BJ (cell line): ENCODE data around the gene MYLK. TPM values are rescaled to one million over a fixed set of nuclear protein-coding genes. Genes with fewer than 3 reads are reported as not detected.
A peak's percentile ranks its signal among the peaks of the same experiment; 100 is the strongest.

Experiments
- CTCF ChIA-PET: fragments of 350-600 bp; formaldehyde crosslinking; extraction: SDS; loops from one replicate; lab custom pipeline; 2021; ENCODE audit warnings: antibody characterized with exemption, inconsistent platforms; lab: Yijun Ruan, JAX
- POLR2A ChIA-PET: fragments of 300-600 bp; sonication (Branson Sonifier 250); formaldehyde crosslinking; extraction: SDS; loops from one replicate; lab custom pipeline; 2021; ENCODE audit warnings: antibody characterized with exemption; lab: Charles Lee
- DNase-seq: peaks from one replicate; pipeline ENCODE4 v3.0.0-alpha.2; 2011; ENCODE audit warnings: low read depth
- H3K27me3 ChIP-seq: 2 replicates; pipeline ENCODE4 v1.6.0; 2011; ENCODE audit warnings: low read length; ENCODE audit not compliant: control insufficient read depth, insufficient read depth
- H3K36me3 ChIP-seq: 2 replicates; pipeline ENCODE4 v1.5.1; 2011; ENCODE audit warnings: low read length; ENCODE audit not compliant: control insufficient read depth, insufficient read depth
- H3K4me3 ChIP-seq: 2 replicates; pipeline ENCODE4 v1.5.1; 2011; ENCODE audit warnings: low read depth, mild to moderate bottlenecking, control low read depth, low read length
- polyA plus RNA-seq: library from polyadenylated mRNA; depleted of rRNA; stranded (reverse); fragments of >200 nt; gene quantifications from 2 replicates; pipeline ENCODE4 v1.2.3, GENCODE V29; 2011
- TF ChIP-seq, protein P1 (sequence below): IDR thresholded peaks from 2 replicates; pipeline ENCODE4 v1.5.1; 2011; ENCODE audit warnings: low read depth, mild to moderate bottlenecking, control low read depth, inconsistent platforms, low read length, moderate library complexity; ENCODE audit not compliant: insufficient read depth

MYLK gene
- polyA plus RNA-seq, 1 experiment = 734 TPM

DNA sequence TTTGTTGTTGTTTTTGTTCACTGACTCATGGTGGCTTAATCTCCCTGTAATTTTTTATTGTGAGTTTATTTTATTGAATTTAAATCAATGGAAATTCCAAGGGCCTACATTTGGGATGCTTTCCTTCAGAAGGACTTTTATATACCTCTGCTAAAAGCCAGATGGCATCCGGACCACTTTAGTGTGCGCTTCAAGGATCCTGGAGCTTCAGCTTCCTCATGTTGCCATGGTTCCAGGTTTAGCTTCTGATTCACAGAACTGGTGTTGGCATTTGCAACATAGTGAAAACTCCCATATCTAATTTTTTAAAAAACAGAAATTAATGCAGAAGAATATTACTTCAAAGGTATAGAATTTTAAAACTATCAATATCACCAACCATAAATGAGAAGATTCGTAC lies 290.8 kb downstream of the MYLK start:
- POLR2A ChIA-PET = no interaction called here
- TF ChIP-seq, protein P1, sequence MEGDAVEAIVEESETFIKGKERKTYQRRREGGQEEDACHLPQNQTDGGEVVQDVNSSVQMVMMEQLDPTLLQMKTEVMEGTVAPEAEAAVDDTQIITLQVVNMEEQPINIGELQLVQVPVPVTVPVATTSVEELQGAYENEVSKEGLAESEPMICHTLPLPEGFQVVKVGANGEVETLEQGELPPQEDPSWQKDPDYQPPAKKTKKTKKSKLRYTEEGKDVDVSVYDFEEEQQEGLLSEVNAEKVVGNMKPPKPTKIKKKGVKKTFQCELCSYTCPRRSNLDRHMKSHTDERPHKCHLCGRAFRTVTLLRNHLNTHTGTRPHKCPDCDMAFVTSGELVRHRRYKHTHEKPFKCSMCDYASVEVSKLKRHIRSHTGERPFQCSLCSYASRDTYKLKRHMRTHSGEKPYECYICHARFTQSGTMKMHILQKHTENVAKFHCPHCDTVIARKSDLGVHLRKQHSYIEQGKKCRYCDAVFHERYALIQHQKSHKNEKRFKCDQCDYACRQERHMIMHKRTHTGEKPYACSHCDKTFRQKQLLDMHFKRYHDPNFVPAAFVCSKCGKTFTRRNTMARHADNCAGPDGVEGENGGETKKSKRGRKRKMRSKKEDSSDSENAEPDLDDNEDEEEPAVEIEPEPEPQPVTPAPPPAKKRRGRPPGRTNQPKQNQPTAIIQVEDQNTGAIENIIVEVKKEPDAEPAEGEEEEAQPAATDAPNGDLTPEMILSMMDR = no peak
- no peak for DNase-seq
- Histone ChIP-seq H3K36me3 (no peaks in the 10 kb centered on the region; the same call in 1 of the 2 replicates), H3K27me3 (no peaks in the 10 kb centered on the region), H3K4me3 (no peak overlapping the region)
- CTCF ChIA-PET = no interaction called here

DNA sequence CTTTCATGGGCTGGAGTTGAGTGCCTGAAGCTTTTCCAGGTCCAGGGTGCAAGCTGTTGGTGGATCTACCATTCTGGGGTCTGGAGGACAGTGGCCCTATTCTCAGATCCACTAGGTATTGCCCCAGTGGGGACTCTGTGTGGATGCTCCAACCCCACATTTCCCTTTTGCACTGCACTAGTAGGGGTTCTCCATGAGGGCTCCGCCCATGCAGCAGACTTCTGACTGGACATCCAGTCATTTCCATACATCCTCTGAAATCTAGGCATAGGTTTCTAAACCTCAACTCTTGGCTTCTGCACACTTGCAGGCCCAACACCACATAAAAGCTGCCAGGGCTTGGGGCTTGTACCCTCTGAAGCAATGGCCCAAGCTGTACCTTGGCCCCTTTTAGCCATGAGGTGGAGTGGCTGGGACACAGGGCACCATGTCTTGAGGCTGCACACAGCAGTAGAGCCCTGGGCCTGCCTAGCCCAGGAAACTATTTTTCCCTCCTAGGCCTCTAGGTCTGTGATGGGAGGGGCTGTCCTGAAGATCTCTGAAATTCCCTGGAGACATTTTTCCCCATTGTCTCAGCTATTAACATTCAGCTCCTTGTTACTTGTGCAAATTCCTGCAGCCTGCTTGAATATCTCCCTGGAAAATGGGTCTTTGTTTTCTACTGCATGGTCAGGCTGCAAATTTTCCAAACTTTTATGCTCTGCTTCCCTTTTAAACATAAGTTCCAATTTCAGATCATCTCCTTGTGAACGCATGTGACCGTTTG lies 293.3 kb downstream of the MYLK start:
- H3K4me3 ChIP-seq = no peak overlapping the region
- POLR2A ChIA-PET = no interaction called here
- no peaks in the 10 kb centered on the region for H3K27me3 ChIP-seq
- TF ChIP-seq, protein P1 = no peak
- no peak for DNase-seq
- H3K36me3 ChIP-seq = no peaks in the 10 kb centered on the region; the same call in 1 of the 2 replicates
- CTCF ChIA-PET = no interaction called here

DNA sequence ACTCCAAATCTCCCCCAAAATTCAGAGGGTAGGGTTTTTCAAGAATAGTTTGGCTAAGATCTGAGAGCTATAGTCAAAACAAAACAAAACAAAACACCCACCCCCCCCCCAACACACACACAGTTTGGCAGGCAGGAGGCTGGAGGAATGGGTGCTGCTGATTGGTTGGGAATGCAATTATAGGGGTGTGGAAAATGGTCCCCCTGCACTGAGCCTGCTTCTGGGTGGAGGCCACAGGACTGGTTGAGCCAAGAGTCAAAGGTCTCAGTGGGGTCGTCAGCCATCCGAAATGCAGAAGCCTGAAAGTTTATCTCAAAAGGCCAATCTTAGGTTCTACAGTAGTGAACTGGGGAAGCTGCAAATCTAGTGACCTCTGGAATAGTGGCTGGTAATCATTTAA lies 296.7 kb downstream of the MYLK start:
- no peak for DNase-seq
- POLR2A ChIA-PET = no interaction called here
- Histone ChIP-seq H3K36me3 (no peaks in the 10 kb centered on the region; the same call in 1 of the 2 replicates), H3K27me3 (no peaks in the 10 kb centered on the region), H3K4me3 (no peak overlapping the region)
- TF ChIP-seq, protein P1 = no peak
- CTCF ChIA-PET = interaction anchor here (0.6 to 1.2 kb wide), 4 partner anchors 11 to 258 kb away, joined by 3 read pairs; no protein-coding TSS in a partner anchor

DNA sequence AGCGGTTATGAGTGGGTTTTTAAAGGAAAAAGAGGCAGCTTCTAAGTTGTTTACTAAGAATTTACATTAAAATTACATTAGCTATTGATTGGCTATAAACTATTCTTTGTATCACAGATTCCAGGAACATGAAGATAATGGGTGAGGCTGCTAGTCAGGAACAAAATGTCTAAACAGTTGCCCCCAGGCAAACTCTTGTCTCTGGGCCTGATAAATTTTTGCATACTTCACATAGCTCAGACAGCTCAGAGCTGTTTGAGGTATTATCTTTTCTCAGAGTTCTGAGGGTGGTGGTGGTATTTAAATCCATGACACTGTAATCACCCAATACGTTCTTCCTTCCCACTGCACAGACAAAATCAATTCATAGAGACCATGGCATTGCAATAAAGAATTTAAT lies 297.2 kb downstream of the MYLK start:
- no peak for DNase-seq
- POLR2A ChIA-PET = no interaction called here
- CTCF ChIA-PET = interaction anchor here (0.6 to 1.2 kb wide), 4 partner anchors 10 to 258 kb away, joined by 3 read pairs; no protein-coding TSS in a partner anchor

DNA sequence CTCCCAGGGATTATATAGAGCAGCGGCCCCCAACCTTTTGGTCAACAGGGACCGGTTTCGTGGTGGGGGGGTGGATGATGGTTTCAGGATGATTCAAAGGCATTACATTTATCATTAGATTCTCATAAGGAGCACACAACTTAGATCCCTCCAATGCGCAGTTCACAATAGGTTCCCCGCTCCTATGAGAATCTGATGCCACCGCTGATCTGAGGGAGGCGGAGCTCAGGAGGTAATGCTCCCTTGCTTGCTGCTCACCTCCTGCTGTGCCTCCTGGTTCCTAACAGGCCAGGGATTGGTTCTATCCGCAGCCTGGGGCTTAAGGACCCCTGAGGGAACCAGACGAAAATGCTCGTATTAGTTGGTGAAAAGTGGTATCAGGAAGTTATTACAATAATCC lies 298.0 kb downstream of the MYLK start:
- H3K36me3 ChIP-seq = peaks cover 2% of the 10 kb centered on the region
- H3K4me3 ChIP-seq = peak overlapping the region; percentile 72
- POLR2A ChIA-PET = no interaction called here
- TF ChIP-seq, protein P1 = no peak
- DNase-seq = no peak
- CTCF ChIA-PET = interaction anchor here (1.4 kb wide), 1 partner anchor 13 kb away, joined by 3 read pairs; no protein-coding TSS in a partner anchor
- H3K27me3 ChIP-seq = no peaks in the 10 kb centered on the region

More for the DNA sequence above, 297.2 kb downstream of the MYLK start:
- Histone ChIP-seq H3K27me3 (no peaks in the 10 kb centered on the region), H3K36me3 (no peaks in the 10 kb centered on the region; the same call in 1 of the 2 replicates), H3K4me3 (no peak overlapping the region)
- TF ChIP-seq, protein P1 = no peak
